Adrenal gland (tissue), 5 donors: ENCODE data around the gene CNPPD1.

Source experiments
- POLR2A ChIP-seq, 2 donors: fragments of 450-650 bp; IDR thresholded peaks; one replicate each; pipeline ENCODE4 v1.6.1; 2017; ENCODE audit warnings: antibody characterized with exemption in 2 of 2, mild to moderate bottlenecking in 2 of 2, moderate library complexity in 1 of 2
- TF ChIP-seq, protein P1 (sequence below), 6 experiments: fragments of 450-650 bp in 4 of 6; fragments of 200-600 bp in 2 of 6; sonication (generic) in 1 of 6; IDR thresholded peaks; 1 replicate in 5 of 6; 2 replicates in 1 of 6; pipeline versions ENCODE4 v1.5.1 to v1.8.0; 2016 to 2021; ENCODE audit warnings: antibody characterized with exemption in 6 of 6, mild to moderate bottlenecking in 2 of 6, moderate library complexity in 1 of 6
- donor health status: DM: no; HTN: no; CAD: no.

DNA sequence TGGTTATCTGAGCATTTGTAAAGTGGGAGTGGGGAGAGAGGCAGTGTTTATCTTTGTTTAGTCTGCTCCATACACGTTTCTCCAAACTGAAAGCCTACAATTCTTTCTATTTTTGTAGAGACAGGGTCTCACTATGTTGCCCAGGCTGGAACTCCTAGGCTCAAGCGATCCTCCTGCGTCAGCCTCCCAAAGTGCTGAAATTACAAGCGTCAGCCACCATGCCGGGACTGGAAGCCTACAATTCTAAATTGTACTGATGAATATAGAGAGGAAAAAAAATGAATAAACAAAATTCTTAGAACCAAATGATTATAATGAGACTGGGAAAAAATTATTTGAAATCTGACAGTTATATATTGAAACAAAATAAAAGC is 28.4 kb upstream of the CNPPD1 start:
- TF ChIP-seq, protein P1, sequence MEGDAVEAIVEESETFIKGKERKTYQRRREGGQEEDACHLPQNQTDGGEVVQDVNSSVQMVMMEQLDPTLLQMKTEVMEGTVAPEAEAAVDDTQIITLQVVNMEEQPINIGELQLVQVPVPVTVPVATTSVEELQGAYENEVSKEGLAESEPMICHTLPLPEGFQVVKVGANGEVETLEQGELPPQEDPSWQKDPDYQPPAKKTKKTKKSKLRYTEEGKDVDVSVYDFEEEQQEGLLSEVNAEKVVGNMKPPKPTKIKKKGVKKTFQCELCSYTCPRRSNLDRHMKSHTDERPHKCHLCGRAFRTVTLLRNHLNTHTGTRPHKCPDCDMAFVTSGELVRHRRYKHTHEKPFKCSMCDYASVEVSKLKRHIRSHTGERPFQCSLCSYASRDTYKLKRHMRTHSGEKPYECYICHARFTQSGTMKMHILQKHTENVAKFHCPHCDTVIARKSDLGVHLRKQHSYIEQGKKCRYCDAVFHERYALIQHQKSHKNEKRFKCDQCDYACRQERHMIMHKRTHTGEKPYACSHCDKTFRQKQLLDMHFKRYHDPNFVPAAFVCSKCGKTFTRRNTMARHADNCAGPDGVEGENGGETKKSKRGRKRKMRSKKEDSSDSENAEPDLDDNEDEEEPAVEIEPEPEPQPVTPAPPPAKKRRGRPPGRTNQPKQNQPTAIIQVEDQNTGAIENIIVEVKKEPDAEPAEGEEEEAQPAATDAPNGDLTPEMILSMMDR (IDR thresholded peaks at IDR 0.05): no peak
- TF ChIP-seq POLR2A (IDR thresholded peaks at IDR 0.05): no peak
